Heart left ventricle (tissue), 16 donors: ENCODE measurements around the gene ITGAV. TPM values are rescaled to one million over a fixed set of nuclear protein-coding genes. Genes with fewer than 3 reads are reported as not detected.

Experiments used
- ATAC-seq, 4 donors: fragments of 200-7000 bp; cut with Tn5 transposase; one replicate each; pipeline ENCODE4 v1.9.1; 2020 to 2022; ENCODE audit warnings: moderate library complexity in 4 of 4, mild to moderate bottlenecking in 3 of 4, moderate number of reproducible peaks in 1 of 4
- DNase-seq, 5 donors: peaks; one replicate each; pipeline ENCODE4 v3.0.0-alpha.2; 2020
- H3K27ac ChIP-seq, 12 donors: fragments of 200-600 bp; sonication (generic) in 4 of 12; one replicate each; pipeline versions ENCODE4 v1.5.0 to v1.8.0; 2016 to 2022; ENCODE audit warnings: mild to moderate bottlenecking in 2 of 12
- H3K27me3 ChIP-seq, 9 donors: fragments of 200-600 bp; sonication (generic) in 2 of 9; one replicate each; pipeline versions ENCODE4 v1.5.1 to v1.8.0; 2016 to 2022; ENCODE audit warnings: mild to moderate bottlenecking in 3 of 9
- H3K36me3 ChIP-seq, 9 donors: fragments of 200-600 bp; sonication (generic) in 2 of 9; one replicate each; pipeline versions ENCODE4 v1.5.0 to v1.8.0; 2018 to 2022; ENCODE audit warnings: mild to moderate bottlenecking in 2 of 9
- H3K4me1 ChIP-seq, 12 donors: fragments of 200-600 bp; sonication (generic) in 4 of 12; one replicate each; pipeline versions ENCODE4 v1.5.0 to v1.8.0; 2016 to 2022; ENCODE audit warnings: mild to moderate bottlenecking in 3 of 12
- H3K4me3 ChIP-seq, 12 donors: fragments of 200-600 bp; sonication (generic) in 4 of 12; one replicate each; pipeline versions ENCODE4 v1.5.0 to v1.8.0; 2017 to 2022; ENCODE audit warnings: mild to moderate bottlenecking in 9 of 12, moderate library complexity in 4 of 12
- H3K9me3 ChIP-seq, 12 donors: fragments of 200-600 bp; sonication (generic) in 4 of 12; one replicate each; pipeline versions ENCODE4 v1.5.0 to v1.8.0; 2016 to 2022; ENCODE audit warnings: mild to moderate bottlenecking in 1 of 12
- POLR2A ChIP-seq, 2 donors: fragments of 450-650 bp; IDR thresholded peaks; one replicate each; pipeline ENCODE4 v1.6.1; 2017; ENCODE audit warnings: antibody characterized with exemption in 2 of 2, mild to moderate bottlenecking in 2 of 2, moderate library complexity in 2 of 2
- WGBS, 4 donors: extraction: QIAGEN DNeasy Blood & Tissue Kit in 2 of 4; methylation state at CpG; one replicate each; pipeline versions ENCODE4 v1.1.5 to v1.1.7; 2013 to 2018; 5-methylcytosine and 5-hydroxymethylcytosine counted together
- intact Hi-C, 10 donors: fragments of 100-400 bp; cut with DNase I; formaldehyde crosslinking; loops; one replicate each; pipeline versions ENCODE4 v1.11.1 to v1.14.2; 2022
- polyA plus RNA-seq, 2 donors: library from polyadenylated mRNA; stranded (reverse); fragments of 200-250 nt; gene quantifications; one replicate each; pipeline ENCODE4 v1.2.3, GENCODE V29; 2013
- total RNA-seq, 9 donors: library from RNA; depleted of rRNA in 2 of 9; stranded (reverse); fragments of >200 nt in 2 of 9; fragmentation: NEBNext Ultra II Directional in 3 of 9; extraction: Animal tissue kit (Norgen Biotek cat#: 25700) in 3 of 9; gene quantifications; one replicate each; pipeline versions ENCODE4 v1.1.0 to v1.2.4, GENCODE V29; 2016 to 2023
- TF ChIP-seq, protein P1 (sequence below), 12 donors: fragments of 200-600 bp; sonication (generic) in 4 of 12; IDR thresholded peaks; one replicate each; pipeline versions ENCODE4 v1.5.0 to v1.8.0; 2018 to 2022; ENCODE audit warnings: antibody characterized with exemption in 12 of 12, mild to moderate bottlenecking in 5 of 12
- donor health status: ischemic (EF 13 %, LVEDD 7.1; RV severe dilation, severe dysfunction).
- donor health status: healthy with polysubstance abuse.
- donor health status: DM: no; HTN: yes; CAD: no.
- donor health status: DM: no; HTN: no; CAD: no.
- donor health status: ischemic (EF 25% LVEDD 6.9; RV normal size, moderate dysfunction).
- donor health status: ischemic (EF 25% LVEDD 5.7; RV mildly dilated, moderate dysfunction).
- donor health status: healthy.
- donor health status: DM: yes; HTN: yes; CAD: no.
- donor health status: ischemic (EF 35%, LVEDD 5.7; RV mildly dilated, moderate dysfunction).
- donor health status: nonischemic (EF 11% LVEDD 7.7; RV severe dilation, severe dysfunction).
- donor health status: DM: yes; HTN: yes; CAD: no.
- donor health status: PGD.
- donor health status: ischemic (EF 29% LVEDD 5.4; RV normal size, mild dysfunction).
- donor health status: nonischemic (EF 23%, LVEDD 6.1; RV moderate dilation, normal function).

ITGAV gene
- total and polyA plus RNA-seq, 11 donors, result 22.5 to 358 (median 189) TPM

DNA sequence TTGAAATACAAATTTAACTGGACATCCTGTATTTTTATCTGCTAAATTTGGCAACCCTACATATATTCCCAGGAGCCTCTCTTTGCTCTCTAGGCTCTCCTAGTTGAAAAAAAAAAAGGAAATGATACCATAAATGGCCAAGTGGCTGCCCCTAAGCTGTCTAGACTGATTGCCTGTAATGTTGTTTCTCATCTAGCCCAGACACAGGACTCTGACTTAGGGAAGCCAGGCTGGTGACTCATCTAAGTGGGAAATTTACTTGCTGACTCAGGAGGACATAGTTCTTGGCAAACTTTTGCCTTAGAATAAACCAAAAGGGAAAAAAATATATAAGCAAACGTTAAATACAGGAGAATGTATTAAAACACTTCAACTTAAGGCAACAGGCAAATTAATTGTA is 14.6 kb upstream of the ITGAV start:
- H3K36me3 ChIP-seq, result no peaks in the 10 kb centered on the region
- no peaks in the 10 kb centered on the region for H3K27me3 ChIP-seq
- peaks cover 0 to 20% (median 2%) of the 10 kb centered on the region in 12 donors for H3K4me1 ChIP-seq
- H3K4me3 ChIP-seq, result no peak overlapping the region
- DNase-seq, result peak in 4 of 5 donors; percentile 37 to 45 (median 44)
- intact Hi-C loops, result no loop called here
- peak overlapping the region in 1 of 12 donors; percentile 29 for H3K27ac ChIP-seq
- peak; percentile 91 to 98 (median 96) for ATAC-seq
- 20 to 44% (median 34%) methylated on average over 1 of the region's 1 CpG for WGBS, 4 donors
- no peaks in the 10 kb centered on the region for H3K9me3 ChIP-seq
- TF ChIP-seq, protein P1, sequence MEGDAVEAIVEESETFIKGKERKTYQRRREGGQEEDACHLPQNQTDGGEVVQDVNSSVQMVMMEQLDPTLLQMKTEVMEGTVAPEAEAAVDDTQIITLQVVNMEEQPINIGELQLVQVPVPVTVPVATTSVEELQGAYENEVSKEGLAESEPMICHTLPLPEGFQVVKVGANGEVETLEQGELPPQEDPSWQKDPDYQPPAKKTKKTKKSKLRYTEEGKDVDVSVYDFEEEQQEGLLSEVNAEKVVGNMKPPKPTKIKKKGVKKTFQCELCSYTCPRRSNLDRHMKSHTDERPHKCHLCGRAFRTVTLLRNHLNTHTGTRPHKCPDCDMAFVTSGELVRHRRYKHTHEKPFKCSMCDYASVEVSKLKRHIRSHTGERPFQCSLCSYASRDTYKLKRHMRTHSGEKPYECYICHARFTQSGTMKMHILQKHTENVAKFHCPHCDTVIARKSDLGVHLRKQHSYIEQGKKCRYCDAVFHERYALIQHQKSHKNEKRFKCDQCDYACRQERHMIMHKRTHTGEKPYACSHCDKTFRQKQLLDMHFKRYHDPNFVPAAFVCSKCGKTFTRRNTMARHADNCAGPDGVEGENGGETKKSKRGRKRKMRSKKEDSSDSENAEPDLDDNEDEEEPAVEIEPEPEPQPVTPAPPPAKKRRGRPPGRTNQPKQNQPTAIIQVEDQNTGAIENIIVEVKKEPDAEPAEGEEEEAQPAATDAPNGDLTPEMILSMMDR (IDR thresholded peaks at IDR 0.05), result no peak
- TF ChIP-seq POLR2A (IDR thresholded peaks at IDR 0.05), result no peak

DNA sequence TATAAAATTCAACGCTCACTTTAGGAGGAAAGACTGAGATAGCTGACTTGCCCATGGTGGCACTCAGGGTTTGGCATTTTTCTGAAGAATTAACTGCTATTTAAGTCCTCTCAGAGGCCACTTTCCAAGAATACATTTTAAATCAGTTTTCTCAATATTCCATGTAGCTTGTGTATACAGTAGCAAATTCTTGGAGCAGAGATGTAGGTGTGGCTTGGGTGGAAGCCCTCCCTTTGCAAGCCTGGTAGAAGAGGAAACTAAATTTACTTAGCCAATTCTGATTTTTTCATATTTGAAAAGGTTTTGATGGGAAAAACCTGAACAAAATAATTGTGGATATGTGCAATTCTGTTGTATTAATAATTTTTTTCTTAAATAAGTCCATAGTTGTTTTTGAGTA is 14.0 kb upstream of the ITGAV start:
- Histone ChIP-seq H3K36me3 (no peaks in the 10 kb centered on the region), H3K27me3 (no peaks in the 10 kb centered on the region), H3K27ac (peak overlapping the region in 1 of 12 donors; percentile 29), H3K4me3 (no peak overlapping the region), H3K9me3 (no peaks in the 10 kb centered on the region), H3K4me1 (peaks cover 0 to 20% (median 2%) of the 10 kb centered on the region in 12 donors)
- ATAC-seq, result no peak
- TF ChIP-seq POLR2A (IDR thresholded peaks at IDR 0.05), result no peak
- TF ChIP-seq, protein P1 (IDR thresholded peaks at IDR 0.05), result no peak
- intact Hi-C loops, result no loop called here
- no peak for DNase-seq
- 91 to 98% (median 95%) methylated on average over 1 of the region's 1 CpG for WGBS, 4 donors

DNA sequence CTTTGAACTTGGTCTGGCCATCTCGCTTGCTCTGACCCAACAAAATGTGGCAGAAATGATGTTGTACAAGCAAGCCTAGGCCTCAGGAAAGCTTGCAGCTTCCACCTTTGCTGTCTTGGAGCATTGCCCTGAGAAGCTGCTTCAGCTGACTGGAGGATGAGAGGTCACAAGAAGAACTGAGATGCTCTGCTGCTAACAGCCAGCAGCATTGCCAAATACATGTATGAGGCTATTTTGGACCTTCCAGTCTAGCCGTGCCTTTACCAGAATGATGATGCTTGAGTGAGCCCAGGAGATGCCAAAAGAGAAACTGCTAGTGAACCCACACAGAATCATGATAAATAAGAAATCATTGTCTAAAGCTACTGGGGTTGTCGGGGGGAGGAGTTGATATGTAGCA is 13.2 kb upstream of the ITGAV start:
- H3K27me3 ChIP-seq, result no peaks in the 10 kb centered on the region
- no peaks in the 10 kb centered on the region for H3K36me3 ChIP-seq
- intact Hi-C loops, result no loop called here
- no peak overlapping the region for H3K4me3 ChIP-seq
- H3K27ac ChIP-seq, result no peak overlapping the region
- peak in 3 of 4 donors; percentile 28 to 76 (median 55) for ATAC-seq
- no peak for TF ChIP-seq POLR2A (IDR thresholded peaks at IDR 0.05)
- TF ChIP-seq, protein P1 (IDR thresholded peaks at IDR 0.05), result no peak
- peaks cover 0 to 20% (median 2%) of the 10 kb centered on the region in 12 donors for H3K4me1 ChIP-seq
- 56 to 85% (median 79%) methylated on average over 3 of the region's 3 CpGs for WGBS, 4 donors
- DNase-seq, result no peak
- no peaks in the 10 kb centered on the region for H3K9me3 ChIP-seq

DNA sequence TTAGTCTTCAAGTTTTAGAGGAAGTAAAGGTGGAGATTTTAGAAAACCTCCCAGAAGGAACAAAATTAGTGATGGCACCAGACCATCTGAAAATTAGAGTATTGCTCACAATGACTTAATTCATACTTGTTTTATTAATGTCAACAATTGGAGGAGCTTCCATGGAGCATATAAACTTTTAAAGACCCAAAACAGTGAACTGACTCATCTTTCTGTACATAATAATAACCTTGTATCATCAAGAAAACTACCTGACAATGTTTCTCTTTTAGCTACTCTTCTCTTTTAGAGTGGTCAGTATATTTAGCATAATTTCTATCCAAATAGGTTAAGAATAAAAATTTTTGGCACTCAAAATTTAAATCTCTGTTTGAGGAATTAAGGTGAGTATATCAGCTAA is 7.2 kb upstream of the ITGAV start:
- ATAC-seq (no peak), DNase-seq (no peak)
- Histone ChIP-seq H3K27me3 (no peaks in the 10 kb centered on the region), H3K9me3 (no peaks in the 10 kb centered on the region), H3K4me1 (no peaks in the 10 kb centered on the region), H3K4me3 (no peak overlapping the region), H3K36me3 (no peaks in the 10 kb centered on the region), H3K27ac (no peak overlapping the region)
- TF ChIP-seq POLR2A (IDR thresholded peaks at IDR 0.05), result no peak
- TF ChIP-seq, protein P1 (IDR thresholded peaks at IDR 0.05), result no peak
- intact Hi-C loops, result loop anchor here in 4 of 10 donors (10.0 kb wide), 3 partner anchors 62 to 88 kb away; no protein-coding TSS in a partner anchor
